Measurements from ENCODE around the gene MAP4K2. TPM values are rescaled to one million over a fixed set of nuclear protein-coding genes. Genes with fewer than 3 reads are reported as not detected.

MAP4K2 gene
- total and polyA plus RNA-seq, 2 of the 13 experiments (the other 11 are each of a cell fraction or from before 2014, with no cell fraction given): 8.3 to 17.6 TPM

GRCh38 chr11:64838600-64839334 is 35.8 kb upstream of the MAP4K2 start:
- in situ Hi-C loops (cut with HindIII; ENCODE audit: extremely low pct_ligation_motif_present, low pct_unique_long_range_greater_than_20kb) (no loop called here), intact Hi-C loops (cut with micrococcal nuclease; ENCODE audit: unreplicated experiment) (no loop called here)
- WGBS (ENCODE audit: low lambda C conversion rate): 97% methylated on average over 18 of the region's 28 CpGs
- Histone ChIP-seq H3K36me3 (replicated peaks in 1 of 2; ENCODE audit: control insufficient read depth in 1 of 2, insufficient read depth in 2 of 2, low read length in 2 of 2) (no peaks in the 10 kb centered on the region), H2AFZ (ENCODE audit: low read length) (no peak overlapping the region), H3K9ac (ENCODE audit: insufficient read depth, low read depth, low read length) (no peak overlapping the region), H4K20me1 (ENCODE audit: insufficient read depth, low read length) (no peaks in the 10 kb centered on the region), H3K4me1 (ENCODE audit: insufficient read depth, low read length) (peaks cover 22% of the 10 kb centered on the region), H3K4me2 (ENCODE audit: low read depth, low read length) (no peak overlapping the region), H3K27ac (ENCODE audit: extremely low read length, insufficient read depth, low read length) (no peak overlapping the region), H3K9me3 (ENCODE audit: low read length) (no peaks in the 10 kb centered on the region), H3K27me3 (ENCODE audit: control insufficient read depth in 1 of 2, insufficient read depth in 2 of 2, low read length in 2 of 2) (no peaks in the 10 kb centered on the region; a peak in 1 of 5 replicates), H3K4me3 (replicated peaks in 1 of 3; ENCODE audit: insufficient read depth in 1 of 3, low read depth in 2 of 3, low read length in 3 of 3) (no peak overlapping the region), H3K79me2 (ENCODE audit: insufficient read depth, low read length) (no peaks in the 10 kb centered on the region)
- BruUV-seq (replicated peaks): no TSS peak
- FAIRE-seq (no peak), DNase-seq (ENCODE audit: low spot score) (no peak), ATAC-seq (no peak)
- ChIA-PET POLR2A (no interaction called here), CTCF (ENCODE audit: low intra/inter-chr PET ratio, low total read pairs) (no interaction called here)
- TF ChIP-seq ZNF143 (CRISPR knock-in tag; IDR thresholded peaks at IDR 0.05) (no peak), NFYC (CRISPR knock-in tag; IDR thresholded peaks at IDR 0.05) (no peak), ZNF773 (CRISPR knock-in tag; IDR thresholded peaks at IDR 0.05; ENCODE audit: borderline replicate concordance) (no peak), ZNF670 (CRISPR knock-in tag; IDR thresholded peaks at IDR 0.05; ENCODE audit: borderline replicate concordance) (no peak), CEBPB (IDR thresholded peaks at IDR 0.05; ENCODE audit: borderline replicate concordance, low read depth, low read length) (no peak), ZBTB42 (CRISPR knock-in tag; IDR thresholded peaks at IDR 0.05) (no peak), ZNF790 (CRISPR knock-in tag; IDR thresholded peaks at IDR 0.05; ENCODE audit: borderline replicate concordance) (no peak), ZNF788 (CRISPR knock-in tag; IDR thresholded peaks at IDR 0.05; ENCODE audit: borderline replicate concordance) (no peak), ZNF256 (CRISPR knock-in tag; conservative IDR thresholded peaks at IDR 0.05) (no peak), ZNF18 (CRISPR knock-in tag; IDR thresholded peaks at IDR 0.05; ENCODE audit: insufficient replicate concordance) (no peak), RNF219 (CRISPR knock-in tag; IDR thresholded peaks at IDR 0.05) (no peak), ARID5B (CRISPR knock-in tag; IDR thresholded peaks at IDR 0.05) (no peak), PHF5A (CRISPR knock-in tag; IDR thresholded peaks at IDR 0.05; ENCODE audit: low read depth, unreplicated experiment) (no peak), TEAD2 (CRISPR knock-in tag; IDR thresholded peaks at IDR 0.05) (no peak), ESRRA (CRISPR knock-in tag; IDR thresholded peaks at IDR 0.05; ENCODE audit: low read depth) (no peak)
